Activated T-cell treated with anti-CD3 and anti-CD28 coated beads, Interleukin-2, amount 50 U/mL, for 4 hours (primary cell): ENCODE measurements around the gene TSPAN14. TPM values are rescaled to one million over a fixed set of nuclear protein-coding genes. Genes with fewer than 3 reads are reported as not detected.

Source experiments
- ATAC-seq, 2 donors: fragments of 200-7000 bp; cut with Tn5 transposase; one replicate each; pipeline ENCODE4 v1.10.0; 2021
- DNase-seq: peaks from one replicate; pipeline ENCODE4 v3.0.0-alpha.2; 2020
- H3K27me3 Mint-ChIP-seq: one replicate; pipeline ENCODE4 v1.8.0; 2021; ENCODE audit warnings: low read depth, mixed read lengths
- H3K36me3 Mint-ChIP-seq: one replicate; pipeline ENCODE4 v1.8.0; 2022; ENCODE audit warnings: mixed read lengths; ENCODE audit not compliant: insufficient read depth
- H3K4me1 Mint-ChIP-seq: one replicate; pipeline ENCODE4 v1.8.0; 2021; ENCODE audit warnings: low read depth, mixed read lengths
- H3K4me3 Mint-ChIP-seq: one replicate; pipeline ENCODE4 v1.8.0; 2021; ENCODE audit warnings: mild to moderate bottlenecking, moderate library complexity, mixed read lengths
- H3K9me3 Mint-ChIP-seq: one replicate; pipeline ENCODE4 v1.8.0; 2021; ENCODE audit warnings: mixed read lengths
- total RNA-seq, 3 donors: library from RNA; stranded (reverse); gene quantifications; one replicate each; pipeline ENCODE4 v1.2.1, GENCODE V29; 2021

TSPAN14 gene
- total RNA-seq, 3 donors from 2014 or later = 31.8 to 36.2 (median 35.0) TPM

DNA sequence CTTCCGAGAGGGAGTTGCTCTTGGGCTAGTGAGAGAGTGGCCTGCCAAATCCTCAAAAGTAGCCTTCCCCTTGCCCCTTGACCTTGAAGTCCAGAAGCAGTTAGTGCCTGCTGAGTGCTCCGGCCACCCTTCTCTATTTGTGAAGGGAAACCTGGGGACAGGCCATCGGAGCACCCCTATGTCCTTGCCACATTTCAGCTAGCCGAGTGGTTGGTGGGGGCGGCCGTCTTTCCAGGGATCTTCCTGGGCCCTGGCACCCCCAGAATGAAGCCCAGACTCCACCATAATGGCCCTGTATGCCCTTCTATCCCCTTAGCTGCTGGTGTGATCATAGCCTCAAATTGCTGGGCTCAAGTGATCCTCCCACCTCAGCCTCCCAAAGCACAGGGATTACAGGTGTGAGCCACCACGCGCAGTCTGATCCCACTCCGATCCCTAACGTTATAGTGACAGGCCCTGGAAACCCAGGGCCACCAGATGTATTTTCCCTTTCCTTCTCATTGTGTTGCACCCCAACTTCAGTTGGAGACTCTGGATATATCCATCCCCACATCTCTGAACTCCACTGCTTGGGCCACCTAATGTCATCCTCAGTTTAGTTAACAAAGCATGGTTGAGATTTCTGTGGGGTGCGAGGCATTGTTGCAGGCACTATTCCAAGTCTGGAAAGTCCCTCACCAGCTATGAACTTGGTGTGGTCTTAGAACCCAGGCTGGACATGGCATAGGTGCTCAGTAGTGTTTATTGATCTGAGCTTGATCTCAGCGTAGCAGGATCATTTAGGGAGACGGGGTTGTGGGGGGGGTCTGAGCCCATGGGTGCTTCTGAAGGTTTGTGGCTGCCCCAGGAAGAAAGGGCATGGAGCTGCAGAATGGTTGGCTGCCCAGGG lies 1.6 kb downstream of the TSPAN14 start:
- Mint-ChIP-seq H3K9me3 (no peaks in the 10 kb centered on the region), H3K36me3 (no peaks in the 10 kb centered on the region), H3K4me3 (peak overlapping the region; percentile 97), H3K4me1 (peaks cover 56% of the 10 kb centered on the region), H3K27me3 (no peaks in the 10 kb centered on the region)
- ATAC-seq (no peak), DNase-seq (no peak)

DNA sequence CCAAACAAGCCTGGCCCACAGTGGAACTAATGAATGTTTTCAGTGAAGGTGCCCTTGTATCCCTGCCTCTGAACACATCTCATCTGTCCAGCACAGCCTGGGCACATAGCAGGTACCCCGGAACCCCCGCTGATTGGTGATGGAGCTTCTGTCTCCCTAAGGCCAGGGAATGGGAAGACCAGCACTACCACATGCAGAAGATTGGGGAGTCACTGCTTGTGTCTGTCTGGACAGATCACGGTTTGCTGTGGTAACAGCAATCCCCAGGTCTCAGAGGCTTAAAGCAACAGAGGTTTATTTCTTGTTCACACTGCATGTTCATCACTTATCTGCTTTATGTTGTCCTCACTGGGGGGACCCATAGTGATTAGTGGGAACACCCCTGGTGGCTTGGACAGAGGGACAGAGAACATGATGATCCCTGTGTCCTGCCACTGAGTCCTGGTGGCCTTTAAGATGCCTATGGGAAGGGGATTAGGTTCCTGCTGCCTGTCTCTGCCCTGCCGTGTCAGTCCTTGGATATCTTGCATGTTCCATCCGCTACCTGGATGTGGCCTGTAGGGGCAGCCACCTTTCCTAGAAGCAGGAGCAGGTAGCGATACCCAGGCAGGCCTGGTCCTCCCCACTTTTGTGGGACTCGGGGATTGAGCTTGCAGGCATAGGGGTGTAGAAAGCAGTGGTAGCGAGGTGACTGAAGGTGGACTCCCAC lies 3.6 kb downstream of the TSPAN14 start:
- H3K9me3 Mint-ChIP-seq = no peaks in the 10 kb centered on the region
- peak overlapping the region; percentile 97 for H3K4me3 Mint-ChIP-seq
- no peaks in the 10 kb centered on the region for H3K27me3 Mint-ChIP-seq
- no peaks in the 10 kb centered on the region for H3K36me3 Mint-ChIP-seq
- DNase-seq = no peak
- no peak for ATAC-seq
- peaks cover 75% of the 10 kb centered on the region for H3K4me1 Mint-ChIP-seq

DNA sequence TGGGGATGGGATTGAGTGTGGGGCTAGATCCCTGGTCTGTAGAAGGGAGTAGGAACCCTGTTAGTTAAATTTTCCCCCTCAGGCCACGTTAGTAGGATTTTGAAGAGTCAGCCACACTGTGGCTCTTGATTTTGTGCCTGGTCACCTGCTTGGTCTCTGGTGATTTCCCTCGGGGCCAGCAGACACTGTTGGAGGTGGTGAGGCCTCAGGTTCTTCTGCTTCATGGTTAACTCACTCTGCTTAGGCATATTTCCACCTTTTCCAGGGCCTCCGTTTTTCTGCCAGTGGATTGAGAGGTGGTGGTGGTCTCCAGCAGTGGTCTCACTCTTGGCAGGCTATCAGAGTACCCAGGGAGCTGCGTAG lies 4.1 kb downstream of the TSPAN14 start:
- DNase-seq (no peak), ATAC-seq (no peak)
- no peaks in the 10 kb centered on the region for H3K9me3 Mint-ChIP-seq
- peak overlapping the region; percentile 97 for H3K4me3 Mint-ChIP-seq
- H3K4me1 Mint-ChIP-seq = peaks cover 80% of the 10 kb centered on the region
- peaks cover under 1% of the 10 kb centered on the region for H3K36me3 Mint-ChIP-seq
- H3K27me3 Mint-ChIP-seq = no peaks in the 10 kb centered on the region

DNA sequence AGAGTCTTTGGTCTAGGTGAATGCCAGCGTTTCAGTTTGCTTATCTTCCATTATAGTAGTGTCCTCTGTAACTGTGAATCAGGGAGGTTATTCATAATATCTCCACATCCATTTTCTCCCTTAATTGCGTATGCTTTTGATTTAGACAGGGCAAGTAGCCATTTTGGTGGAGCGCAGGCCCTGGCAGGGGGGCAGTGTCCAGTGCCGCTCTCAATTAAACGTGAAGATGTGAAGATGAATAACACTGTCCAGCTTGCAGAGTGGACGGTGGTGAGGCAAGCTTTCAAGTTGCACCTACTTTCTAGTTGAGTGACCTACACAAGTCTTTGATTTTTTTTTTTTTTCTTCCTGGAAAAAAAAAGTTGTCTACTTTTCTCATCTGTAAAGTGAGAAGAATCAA lies 4.5 kb downstream of the TSPAN14 start:
- H3K9me3 Mint-ChIP-seq = no peaks in the 10 kb centered on the region
- H3K4me1 Mint-ChIP-seq = peaks cover 84% of the 10 kb centered on the region
- peaks cover 2% of the 10 kb centered on the region for H3K36me3 Mint-ChIP-seq
- H3K4me3 Mint-ChIP-seq = peak overlapping the region; percentile 97
- no peaks in the 10 kb centered on the region for H3K27me3 Mint-ChIP-seq
- ATAC-seq (no peak), DNase-seq (no peak)

DNA sequence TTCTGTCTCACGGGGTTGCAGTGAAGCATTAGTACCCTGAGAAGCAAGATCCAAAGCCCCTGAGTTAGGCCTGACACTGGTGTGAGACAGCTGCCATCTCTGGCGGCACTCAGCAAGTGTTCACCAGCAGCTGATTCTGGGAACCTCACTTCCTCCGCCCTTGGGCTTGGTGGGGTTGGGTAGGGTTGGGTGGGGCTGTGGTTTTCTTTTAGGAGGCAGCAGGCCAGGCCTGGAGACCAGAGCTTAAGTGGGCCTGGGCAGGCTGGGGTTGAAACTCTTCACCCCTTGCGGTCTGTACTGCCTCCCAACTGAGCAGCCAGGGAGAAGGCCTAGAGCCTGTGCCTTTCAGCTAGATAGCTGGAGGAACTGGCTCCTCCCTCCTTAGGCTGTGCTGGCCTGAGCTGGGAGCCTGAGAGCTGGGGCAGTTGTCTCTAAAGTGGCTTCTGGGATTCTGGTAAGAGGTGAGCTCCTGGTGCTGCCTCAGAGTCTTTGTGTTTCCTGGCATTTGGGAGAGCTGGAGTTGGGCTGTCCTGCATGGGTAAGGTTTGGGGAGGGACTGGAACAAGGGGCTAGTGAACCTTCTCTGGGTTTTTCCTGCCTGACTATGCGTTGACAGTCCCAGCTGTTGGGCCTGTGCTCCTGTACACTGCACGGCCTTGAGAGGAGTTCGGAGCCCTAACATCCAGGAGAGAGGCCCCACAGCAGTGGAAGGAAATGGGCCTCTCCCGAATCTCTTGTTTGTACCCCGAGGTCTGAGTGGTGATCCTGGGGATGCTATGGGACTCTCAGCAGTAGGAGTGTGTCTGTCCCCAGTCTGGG lies 5.1 kb downstream of the TSPAN14 start:
- ATAC-seq (peak; percentile 37 to 44), DNase-seq (peak; percentile 63)
- H3K4me3 Mint-ChIP-seq = peak overlapping the region; percentile 97
- H3K9me3 Mint-ChIP-seq = no peaks in the 10 kb centered on the region
- H3K36me3 Mint-ChIP-seq = peaks cover 2% of the 10 kb centered on the region
- H3K27me3 Mint-ChIP-seq = no peaks in the 10 kb centered on the region
- peaks cover 89% of the 10 kb centered on the region for H3K4me1 Mint-ChIP-seq

DNA sequence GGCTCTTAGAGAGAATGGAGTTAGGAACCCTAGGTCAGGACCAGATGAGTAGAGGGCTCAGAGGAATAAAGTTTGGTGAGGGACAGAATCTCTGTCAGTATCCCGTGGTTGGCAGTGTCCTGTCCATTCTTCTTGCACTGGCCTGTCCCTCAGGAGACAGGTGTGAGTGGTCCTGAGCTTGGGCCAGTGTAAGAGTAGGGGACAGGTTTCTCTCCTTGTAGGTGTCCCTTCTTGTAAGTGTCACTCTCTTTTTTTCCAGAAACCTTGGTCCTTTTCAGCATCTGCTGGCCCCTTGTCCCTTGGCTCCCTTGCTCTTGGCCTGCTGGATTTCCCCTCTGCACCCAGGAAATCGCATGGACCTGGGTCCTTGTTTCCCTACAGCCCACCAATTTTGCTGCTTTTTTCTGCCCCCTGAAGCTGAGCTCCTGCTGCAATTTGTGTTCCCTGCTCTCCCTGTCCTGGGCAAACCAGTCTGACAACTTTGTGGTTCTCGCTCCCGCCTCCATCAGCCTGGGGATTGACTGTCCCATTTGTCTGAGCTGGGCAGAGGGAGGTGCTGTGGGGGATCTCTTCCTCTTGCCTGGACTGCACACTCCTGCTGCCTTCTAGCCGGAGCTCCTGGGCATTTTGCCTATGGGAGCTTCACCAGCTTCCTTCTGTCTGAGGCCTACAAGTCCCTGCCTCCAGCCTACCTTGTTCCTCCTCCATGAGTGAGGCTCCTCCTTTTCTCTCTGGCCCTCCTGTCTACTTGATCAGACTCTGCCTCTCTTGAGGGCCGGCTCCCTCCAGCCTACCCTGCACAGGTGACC lies 6.5 kb downstream of the TSPAN14 start:
- H3K36me3 Mint-ChIP-seq = peaks cover 2% of the 10 kb centered on the region
- H3K4me3 Mint-ChIP-seq = peak overlapping the region; percentile 97
- H3K9me3 Mint-ChIP-seq = no peaks in the 10 kb centered on the region
- no peaks in the 10 kb centered on the region for H3K27me3 Mint-ChIP-seq
- DNase-seq = no peak
- ATAC-seq = no peak
- peaks cover 99% of the 10 kb centered on the region for H3K4me1 Mint-ChIP-seq

DNA sequence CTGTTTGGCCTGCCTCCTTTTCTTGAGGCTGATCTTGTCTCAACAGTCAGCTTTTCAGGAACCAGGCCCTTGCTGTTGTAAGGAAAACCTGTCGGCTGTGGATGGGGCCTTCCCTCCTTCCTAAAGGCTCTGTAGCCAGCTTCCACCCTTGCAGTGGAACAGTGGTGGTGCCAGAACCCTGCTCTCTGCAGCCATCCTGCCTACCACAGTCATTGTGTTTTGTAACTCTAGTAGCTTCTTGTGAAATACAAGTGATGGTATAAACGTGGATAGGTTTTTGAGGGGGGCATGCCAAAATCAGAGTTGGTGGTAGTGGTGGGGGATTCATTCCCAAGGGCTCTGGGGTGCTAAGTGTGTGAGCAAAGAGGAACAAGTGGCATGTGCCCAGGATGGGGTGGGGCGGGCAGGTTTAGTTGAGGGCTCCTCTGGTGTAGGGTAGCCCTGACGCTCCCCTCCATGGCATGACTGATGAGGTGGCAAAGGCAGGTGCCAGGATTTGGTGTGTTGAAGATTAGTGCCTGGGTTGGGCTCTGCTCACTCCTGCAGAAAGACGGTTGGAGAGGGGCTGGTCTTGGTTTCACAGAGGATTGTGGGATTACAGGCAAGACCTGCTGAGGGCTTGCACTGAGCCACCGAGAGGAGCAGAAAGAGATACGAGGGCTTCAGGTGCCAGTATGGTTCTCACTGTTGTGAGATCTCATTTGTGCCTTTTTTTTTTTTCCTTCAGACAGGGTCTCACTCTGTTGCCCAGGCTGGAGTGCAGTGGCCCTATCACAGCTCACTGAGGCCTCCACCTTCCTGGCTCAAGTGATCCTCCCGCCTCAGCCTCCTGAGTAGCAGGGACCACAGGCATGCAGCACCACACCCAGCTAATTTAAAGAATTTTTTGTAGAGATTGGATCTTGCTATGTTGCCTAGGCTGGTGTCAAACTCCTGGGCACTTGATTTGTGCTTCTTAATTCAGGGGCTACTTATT lies 7.4 kb downstream of the TSPAN14 start:
- peak overlapping the region; percentile 97 for H3K4me3 Mint-ChIP-seq
- H3K4me1 Mint-ChIP-seq = peaks cover 99% of the 10 kb centered on the region
- no peak for DNase-seq
- no peaks in the 10 kb centered on the region for H3K27me3 Mint-ChIP-seq
- peaks cover 2% of the 10 kb centered on the region for H3K36me3 Mint-ChIP-seq
- no peak for ATAC-seq
- H3K9me3 Mint-ChIP-seq = no peaks in the 10 kb centered on the region

DNA sequence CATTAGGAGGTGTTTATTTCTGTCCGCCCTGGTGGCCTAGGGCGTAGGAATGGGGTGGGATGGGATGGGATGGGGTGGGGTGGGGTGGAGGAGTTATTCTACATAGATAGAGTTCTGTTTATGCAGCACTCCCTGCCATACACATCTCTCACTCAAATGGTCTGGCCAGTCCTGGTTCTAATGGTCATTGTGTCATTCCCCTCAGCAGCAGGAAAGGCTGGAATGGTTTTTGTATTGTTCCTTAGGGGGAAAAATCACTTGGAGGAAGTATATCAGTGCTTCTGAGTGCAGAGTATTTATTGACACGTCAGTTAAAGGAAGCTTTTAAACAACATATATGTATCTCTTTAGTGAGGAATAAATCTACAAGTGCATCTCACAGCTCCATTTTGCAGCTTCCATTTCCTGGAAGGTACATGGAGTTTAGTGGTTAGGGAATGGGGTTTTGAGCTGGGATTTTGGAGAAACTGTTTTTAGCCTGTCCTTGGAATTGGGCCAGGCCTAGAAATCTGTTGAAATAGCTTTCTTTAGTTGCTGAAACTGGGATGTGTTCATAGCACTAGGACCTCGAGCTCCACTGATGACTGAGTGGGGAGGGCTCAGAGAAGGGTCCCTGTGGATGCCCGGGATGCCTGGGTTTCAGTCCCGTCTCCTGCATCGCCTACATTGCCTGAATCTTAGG lies 8.3 kb downstream of the TSPAN14 start:
- Mint-ChIP-seq H3K9me3 (no peaks in the 10 kb centered on the region), H3K27me3 (no peaks in the 10 kb centered on the region), H3K36me3 (peaks cover 2% of the 10 kb centered on the region), H3K4me1 (peaks cover 99% of the 10 kb centered on the region), H3K4me3 (peak overlapping the region; percentile 69)
- ATAC-seq (no peak), DNase-seq (no peak)

DNA sequence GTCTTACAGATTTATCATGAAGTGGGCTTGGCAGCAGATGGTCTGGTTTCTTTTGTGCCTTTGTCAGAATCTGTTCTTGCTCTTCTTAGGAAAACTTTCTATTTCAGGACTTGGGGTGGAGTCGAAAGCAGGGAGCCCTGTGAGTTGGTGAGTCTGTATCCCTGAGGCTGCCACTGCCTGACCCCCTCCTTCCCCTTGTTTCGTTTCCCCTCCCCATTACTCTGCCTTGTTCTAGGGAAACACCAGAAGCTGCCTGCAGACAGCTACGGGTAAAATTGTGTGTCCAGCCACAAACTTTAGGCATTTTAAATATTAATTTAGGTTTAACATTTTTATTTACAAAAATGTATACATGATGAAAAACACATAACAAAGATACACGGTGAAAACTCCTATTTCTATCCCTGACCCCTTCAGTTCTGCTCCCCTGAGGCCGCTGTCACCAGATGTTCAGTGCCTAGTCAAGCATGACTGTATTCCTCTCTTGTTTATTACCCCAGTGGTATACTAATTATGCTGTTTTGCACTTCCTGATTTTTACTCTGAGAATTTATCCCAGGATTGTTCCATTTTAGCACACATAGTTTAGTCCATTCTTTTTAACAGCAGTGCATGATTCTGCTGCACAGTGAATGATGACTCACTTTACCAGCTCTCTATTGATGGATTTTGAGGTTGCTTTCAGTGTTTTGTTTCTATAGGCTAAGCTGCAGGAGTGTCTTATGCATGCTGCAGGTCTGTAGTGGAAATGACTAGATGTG lies 9.1 kb downstream of the TSPAN14 start:
- peaks cover 99% of the 10 kb centered on the region for H3K4me1 Mint-ChIP-seq
- ATAC-seq (peak; percentile 41 to 46), DNase-seq (no peak)
- no peaks in the 10 kb centered on the region for H3K9me3 Mint-ChIP-seq
- no peaks in the 10 kb centered on the region for H3K27me3 Mint-ChIP-seq
- peaks cover 2% of the 10 kb centered on the region for H3K36me3 Mint-ChIP-seq
- H3K4me3 Mint-ChIP-seq = peak overlapping the region; percentile 69

DNA sequence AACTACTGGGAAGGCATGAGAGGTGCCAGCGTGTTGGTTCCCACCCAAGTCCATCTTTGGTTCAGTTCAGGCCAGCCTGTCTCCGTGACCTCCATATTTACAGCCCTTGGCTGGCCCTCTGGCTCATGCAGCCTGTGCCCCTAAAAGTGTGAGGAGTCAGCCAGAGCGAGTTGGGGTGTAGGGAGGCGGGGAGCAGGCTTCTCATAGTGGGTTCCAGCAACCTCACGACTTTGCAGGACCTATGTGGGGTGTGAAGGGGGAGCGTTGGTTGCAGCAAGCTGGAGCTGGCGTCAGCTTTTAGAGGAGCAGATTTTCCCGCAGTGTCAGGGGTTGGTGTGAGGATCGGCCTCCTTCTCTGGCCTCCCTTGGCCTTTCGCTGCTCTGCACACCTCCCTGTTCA lies 9.8 kb downstream of the TSPAN14 start:
- ATAC-seq = no peak
- no peaks in the 10 kb centered on the region for H3K9me3 Mint-ChIP-seq

DNA sequence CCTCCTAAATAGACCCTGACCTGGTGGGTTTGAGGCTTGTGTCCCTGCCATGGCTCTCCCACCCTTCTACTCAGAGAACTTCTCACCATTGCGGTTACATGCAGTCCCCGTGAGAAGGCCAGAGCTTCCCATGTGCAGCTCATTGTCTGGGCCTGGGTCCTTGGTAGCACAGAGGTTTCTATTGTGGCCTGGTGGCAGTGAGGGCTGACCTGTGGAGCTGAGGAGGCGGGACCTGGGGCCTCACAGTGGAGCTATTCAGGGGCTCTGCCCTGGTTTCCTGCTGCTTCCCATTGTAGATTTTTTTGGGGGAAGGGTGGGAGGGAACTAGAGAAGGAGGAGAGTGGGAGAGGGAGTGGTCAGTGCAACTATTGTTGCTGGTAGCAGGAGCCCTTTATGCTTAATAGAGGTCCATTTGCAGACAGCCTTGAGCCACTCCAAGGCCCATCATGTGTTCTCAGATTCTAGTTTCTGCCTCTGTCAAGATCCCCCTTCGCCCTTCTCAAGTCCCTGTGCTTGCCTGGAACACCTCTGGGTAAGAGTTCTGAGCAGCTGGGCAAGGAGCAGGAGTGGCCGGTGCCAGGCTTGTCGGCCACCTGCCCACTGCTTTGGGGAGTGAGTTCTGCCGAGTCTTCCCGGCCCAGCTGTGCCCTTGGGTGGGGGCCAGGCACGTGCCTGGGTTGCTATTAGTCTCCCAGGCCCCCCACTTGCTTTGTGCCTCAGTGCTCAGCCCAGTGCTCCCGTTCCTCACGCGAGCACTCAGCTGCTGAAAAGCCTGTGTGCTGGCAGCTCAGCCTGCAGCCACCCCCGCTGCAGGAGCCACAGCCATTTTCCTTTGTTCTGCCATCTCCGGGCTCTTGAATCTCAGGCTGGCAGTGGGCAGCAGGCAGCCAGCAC lies 10.7 kb downstream of the TSPAN14 start:
- ATAC-seq = no peak

More for the DNA sequence above, 9.8 kb downstream of the TSPAN14 start:
- DNase-seq = no peak
- Mint-ChIP-seq H3K4me1 (peaks cover 99% of the 10 kb centered on the region), H3K36me3 (peaks cover 2% of the 10 kb centered on the region), H3K4me3 (peak overlapping the region; percentile 69), H3K27me3 (no peaks in the 10 kb centered on the region)

More for the DNA sequence above, 10.7 kb downstream of the TSPAN14 start:
- peaks cover 98% of the 10 kb centered on the region for H3K4me1 Mint-ChIP-seq
- H3K9me3 Mint-ChIP-seq = no peaks in the 10 kb centered on the region
- no peaks in the 10 kb centered on the region for H3K27me3 Mint-ChIP-seq
- peak overlapping the region; percentile 76 for H3K4me3 Mint-ChIP-seq
- DNase-seq = no peak
- peaks cover 5% of the 10 kb centered on the region for H3K36me3 Mint-ChIP-seq
